Panc1 (cell line): ENCODE data around the gene ZC3H13. TPM values are rescaled to one million over a fixed set of nuclear protein-coding genes. Genes with fewer than 3 reads are reported as not detected.

Experiments
- ATAC-seq: fragments of 200-7000 bp; cut with Tn5 transposase; 2 replicates; pipeline ENCODE4 v1.9.1; 2020; ENCODE audit warnings: mild to moderate bottlenecking, moderate library complexity
- BruUV-seq: library from RNA; stranded (reverse); fragments of 400-500 nt; replicated peaks from 2 replicates; lab custom pipeline; 2021; lab: Mats Ljungman, UMichigan
- CTCF ChIA-PET: fragments of 300-600 bp; sonication (Branson Sonifier 250); formaldehyde crosslinking; loops from one replicate; lab custom pipeline; 2022; ENCODE audit warnings: antibody characterized with exemption; lab: Charles Lee
- POLR2A ChIA-PET: fragments of 300-600 bp; sonication (Branson Sonifier 250); formaldehyde crosslinking; loops from one replicate; lab custom pipeline; 2022; ENCODE audit warnings: antibody characterized with exemption; lab: Charles Lee
- DNase-seq: peaks from one replicate; pipeline ENCODE4 v3.0.0-alpha.2; 2010; ENCODE audit warnings: low read depth, low spot score
- H3K27ac ChIP-seq: 2 replicates; pipeline ENCODE4 v1.5.1; 2011; ENCODE audit warnings: mild to moderate bottlenecking, low read length, inconsistent platforms
- H3K27me3 ChIP-seq: fragments of 200-500 bp; sonication (Bioruptor generic); 2 replicates; pipeline ENCODE4 v1.6.0; 2014; ENCODE audit warnings: low read length, inconsistent platforms; ENCODE audit not compliant: control insufficient read depth, insufficient read depth
- H3K36me3 ChIP-seq: fragments of 200-500 bp; sonication (Bioruptor generic); 2 replicates; pipeline ENCODE4 v1.5.1; 2014; ENCODE audit warnings: inconsistent platforms, mild to moderate bottlenecking, low read length, moderate library complexity; ENCODE audit not compliant: control insufficient read depth, insufficient read depth
- H3K4me1 ChIP-seq: 2 replicates; pipeline ENCODE4 v1.5.1; 2011; ENCODE audit warnings: inconsistent platforms, mild to moderate bottlenecking, low read length, moderate library complexity; ENCODE audit not compliant: control insufficient read depth, insufficient read depth
- H3K4me3 ChIP-seq, 2 experiments: 2 replicates each; pipeline ENCODE4 v1.5.1; 2011 to 2012; ENCODE audit warnings: low read depth in 2 of 2, low read length in 2 of 2, mild to moderate bottlenecking in 2 of 2, inconsistent platforms in 1 of 2, moderate library complexity in 1 of 2
- H3K9me3 ChIP-seq: fragments of 200-500 bp; sonication (Bioruptor generic); 2 replicates; pipeline ENCODE4 v1.5.1; 2014; ENCODE audit warnings: low read depth, mild to moderate bottlenecking, inconsistent platforms, low read length, moderate library complexity; ENCODE audit not compliant: control insufficient read depth, insufficient read depth
- CTCF ChIP-seq: fragments of 450-650 bp; IDR thresholded peaks from 2 replicates; pipeline ENCODE4 v1.5.1; 2017; ENCODE audit warnings: mild to moderate bottlenecking
- POLR2AphosphoS5 ChIP-seq: IDR thresholded peaks from 2 replicates; pipeline ENCODE4 v1.6.1; 2012; ENCODE audit warnings: mild to moderate bottlenecking, low read depth, low read length, moderate library complexity
- REST ChIP-seq, 2 experiments: IDR thresholded peaks; 2 replicates each; pipeline ENCODE4 v1.6.1; 2011 to 2012; ENCODE audit warnings: low read depth in 2 of 2, control low read depth in 1 of 2, low read length in 1 of 2, mild to moderate bottlenecking in 1 of 2, moderate library complexity in 1 of 2; ENCODE audit not compliant: insufficient read depth in 1 of 2
- SIN3A ChIP-seq: IDR thresholded peaks from 2 replicates; pipeline ENCODE4 v1.6.1; 2012; ENCODE audit warnings: low read depth, mild to moderate bottlenecking, low read length, moderate library complexity, borderline replicate concordance; ENCODE audit not compliant: insufficient read depth
- TCF7L2 ChIP-seq: IDR thresholded peaks from 2 replicates; pipeline ENCODE4 v1.6.1; 2011; ENCODE audit warnings: mild to moderate bottlenecking, low read depth, low read length, inconsistent platforms
- in situ Hi-C: cut with HindIII; loops from 2 replicates; pipeline ENCODE4 v1.10.0; 2016; ENCODE audit warnings: low sequenced_read_pairs, low pct_unique_long_range_greater_than_20kb
- intact Hi-C: fragments of 100-400 bp; cut with micrococcal nuclease; formaldehyde crosslinking; loops from one replicate; pipeline ENCODE4 v1.10.0; 2022; ENCODE audit not compliant: unreplicated experiment
- total RNA-seq: library from RNA; stranded (reverse); gene quantifications from one replicate; pipeline ENCODE4 v1.2.1, GENCODE V29; 2021; ENCODE audit not compliant: unreplicated experiment

ZC3H13 gene
- total RNA-seq, 1 experiment from 2014 or later: 25.3 TPM

DNA sequence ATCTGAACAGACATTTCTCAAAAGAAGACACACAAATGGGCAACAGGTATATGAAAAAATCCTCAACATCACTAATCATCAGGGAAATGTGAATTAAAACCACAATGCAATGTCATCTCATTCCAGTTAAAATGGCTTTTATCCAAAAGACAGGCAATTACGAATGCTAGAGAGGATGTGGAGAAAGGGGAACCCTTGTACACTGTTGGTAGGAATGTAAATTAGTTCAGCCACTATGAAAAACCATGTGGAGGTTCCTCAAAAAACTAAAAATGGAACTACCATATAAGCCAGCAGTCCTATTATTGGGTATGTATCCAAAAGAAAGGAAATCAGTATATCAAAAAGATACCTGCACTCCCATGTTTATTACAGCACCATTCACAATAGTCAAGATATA lies 24.7 kb upstream of the ZC3H13 start:
- POLR2A ChIA-PET: no interaction called here
- Histone ChIP-seq H3K27ac (no peak overlapping the region), H3K36me3 (no peaks in the 10 kb centered on the region), H3K4me3 (no peak overlapping the region), H3K4me1 (no peaks in the 10 kb centered on the region), H3K9me3 (no peaks in the 10 kb centered on the region), H3K27me3 (no peaks in the 10 kb centered on the region)
- CTCF ChIA-PET: no interaction called here
- no TSS peak for BruUV-seq
- no peak for ATAC-seq
- intact Hi-C loops: no loop called here
- DNase-seq: no peak
- TF ChIP-seq TCF7L2 (no peak), POLR2AphosphoS5 (no peak), REST (IDR thresholded peaks at IDR 0.05; ENCODE audit: insufficient read depth in 1 of 2, low read depth in 2 of 2, low read length in 1 of 2) (no peak), CTCF (no peak), SIN3A (no peak)
- in situ Hi-C loops: no loop called here

GRCh38 chr13:46076827-46077226 lies 24.3 kb upstream of the ZC3H13 start:
- ChIA-PET POLR2A (no interaction called here), CTCF (no interaction called here)
- Histone ChIP-seq H3K4me3 (no peak overlapping the region), H3K4me1 (no peaks in the 10 kb centered on the region), H3K36me3 (no peaks in the 10 kb centered on the region), H3K9me3 (no peaks in the 10 kb centered on the region), H3K27ac (no peak overlapping the region), H3K27me3 (no peaks in the 10 kb centered on the region)
- intact Hi-C loops (no loop called here), in situ Hi-C loops (no loop called here)
- no peak for DNase-seq
- no peak for ATAC-seq
- no TSS peak for BruUV-seq
- TF ChIP-seq TCF7L2: no peak
- TF ChIP-seq CTCF: no peak
- TF ChIP-seq REST (IDR thresholded peaks at IDR 0.05; ENCODE audit: insufficient read depth in 1 of 2, low read depth in 2 of 2, low read length in 1 of 2): no peak
